Stomach (tissue), 4 donors: ENCODE data around the gene ZNF654.

ENCODE experiments used
- EP300 ChIP-seq: sonication (generic); formaldehyde crosslinking; IDR thresholded peaks from one replicate; pipeline ENCODE4 v1.6.1; 2017; ENCODE audit warnings: antibody characterized with exemption
- POLR2A ChIP-seq, 4 donors: fragments of 450-650 bp; IDR thresholded peaks; one replicate each; pipeline ENCODE4 v1.6.1; 2016; ENCODE audit warnings: antibody characterized with exemption in 4 of 4, control low read depth in 2 of 4, mild to moderate bottlenecking in 1 of 4, moderate library complexity in 1 of 4

DNA sequence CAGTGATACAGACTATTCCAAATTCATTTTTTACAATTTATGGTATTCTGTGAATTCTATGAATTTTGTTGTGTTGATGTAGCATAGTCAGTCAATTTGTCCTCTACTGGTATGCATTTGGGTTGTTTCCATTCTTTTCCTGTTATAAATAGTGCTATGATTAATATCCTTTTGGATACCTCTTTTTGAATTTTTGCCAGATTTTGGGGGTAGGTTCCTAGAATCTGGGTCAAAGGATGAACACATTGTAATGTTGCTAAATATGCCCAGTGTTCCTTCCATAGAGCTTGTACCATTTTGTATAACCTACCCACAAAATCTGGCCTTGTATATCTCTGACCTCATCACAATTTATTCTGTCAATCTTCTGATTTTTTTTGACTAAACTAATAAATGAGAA is 46.3 kb downstream of the ZNF654 start:
- TF ChIP-seq EP300 (no peak), POLR2A (IDR thresholded peaks at IDR 0.05) (no peak)
